ENCODE results near the gene TRMT1.

DNA sequence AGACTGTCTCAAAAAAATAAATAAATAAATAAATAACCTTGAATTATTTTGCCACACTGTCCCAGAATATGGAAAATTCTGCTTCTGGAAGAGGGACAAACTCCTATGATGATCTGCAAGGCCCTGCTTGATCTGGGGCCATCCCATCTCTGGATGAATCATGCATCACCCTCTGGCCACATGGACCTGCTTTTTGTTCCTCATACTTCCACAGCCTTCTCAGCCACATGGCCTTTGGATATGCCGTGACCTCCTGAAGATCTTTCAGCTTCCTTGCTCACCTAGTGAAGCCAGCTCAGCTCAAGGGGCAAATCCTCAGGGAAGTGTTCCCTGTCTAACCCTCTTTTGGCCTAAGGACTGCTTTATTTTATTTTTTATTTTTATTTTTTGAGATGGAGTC, 44.0 kb upstream of the TRMT1 start:
- TF ChIP-seq ZNF274 (IDR thresholded peaks at IDR 0.05; ENCODE audit: low read depth, low read length) = no peak
- TF ChIP-seq YY1 (IDR thresholded peaks at IDR 0.05; ENCODE audit: insufficient read depth, insufficient read length) = no peak
